ENCODE data around the gene CD74.

Gene CD74

GRCh38 chr5:150436141-150436680 lies 23.5 kb upstream of the CD74 start:
- POLR2A ChIA-PET = no interaction called here
- DNase-seq (ENCODE audit: low read depth, low spot score) = peak; percentile 14
- CTCF ChIA-PET = interaction anchor here (0.6 to 5.4 kb wide), 37 partner anchors 8 to 606 kb away, joined by 3 to 54 read pairs (median 4); no protein-coding TSS in a partner anchor
- no peak overlapping the region for H3K4me3 ChIP-seq (ENCODE audit: low read depth, low read length)
- peak; percentile 83 for TF ChIP-seq CTCF (IDR thresholded peaks at IDR 0.05; ENCODE audit: insufficient read depth, low read length, missing control alignments)

- DNase-seq (ENCODE audit: low read depth, low spot score) = peak; percentile 64
- H3K4me3 ChIP-seq (ENCODE audit: low read depth, low read length) = no peak overlapping the region
- ChIA-PET CTCF (interaction anchor here (0.7 to 5.4 kb wide), 13 partner anchors 8 to 607 kb away, joined by 3 to 54 read pairs (median 4); no protein-coding TSS in a partner anchor), POLR2A (no interaction called here)
- TF ChIP-seq CTCF (IDR thresholded peaks at IDR 0.05; ENCODE audit: insufficient read depth, low read length, missing control alignments) = no peak
These were observed 21.8 kb upstream of the CD74 start for GRCh38 chr5:150434464-150434863.

- DNase-seq (ENCODE audit: low read depth, low spot score) = no peak
- H3K4me3 ChIP-seq (ENCODE audit: low read depth, low read length) = no peak overlapping the region
- ChIA-PET POLR2A (no interaction called here), CTCF (interaction anchor here (0.9 to 1.1 kb wide), 2 partner anchors 18 to 80 kb away, joined by 3 to 6 read pairs; partner anchors contain the start of gene CD74)
- TF ChIP-seq CTCF (IDR thresholded peaks at IDR 0.05; ENCODE audit: insufficient read depth, low read length, missing control alignments) = no peak
These were observed 18.9 kb upstream of the CD74 start for GRCh38 chr5:150431574-150431973.

- no peak for DNase-seq (ENCODE audit: low read depth, low spot score)
- POLR2A ChIA-PET = no interaction called here
- TF ChIP-seq CTCF (IDR thresholded peaks at IDR 0.05; ENCODE audit: insufficient read depth, low read length, missing control alignments) = no peak
- CTCF ChIA-PET = no interaction called here
- H3K4me3 ChIP-seq (ENCODE audit: low read depth, low read length) = no peak overlapping the region
These were observed 18.3 kb upstream of the CD74 start for GRCh38 chr5:150431048-150431447.

- ChIA-PET POLR2A (no interaction called here), CTCF (interaction anchor here (1.1 kb wide), 1 partner anchor 10 kb away, joined by 3 read pairs; no protein-coding TSS in a partner anchor)
- TF ChIP-seq CTCF (IDR thresholded peaks at IDR 0.05; ENCODE audit: insufficient read depth, low read length, missing control alignments) = no peak
- DNase-seq (ENCODE audit: low read depth, low spot score) = no peak
- no peak overlapping the region for H3K4me3 ChIP-seq (ENCODE audit: low read depth, low read length)
These were observed 16.7 kb upstream of the CD74 start for GRCh38 chr5:150429410-150429873.

- no peak for DNase-seq (ENCODE audit: low read depth, low spot score)
- ChIA-PET CTCF (interaction anchor here (1.1 kb wide), 1 partner anchor 11 kb away, joined by 3 read pairs; no protein-coding TSS in a partner anchor), POLR2A (no interaction called here)
- no peak overlapping the region for H3K4me3 ChIP-seq (ENCODE audit: low read depth, low read length)
- no peak for TF ChIP-seq CTCF (IDR thresholded peaks at IDR 0.05; ENCODE audit: insufficient read depth, low read length, missing control alignments)
These were observed 16.3 kb upstream of the CD74 start for GRCh38 chr5:150428978-150429377.
